Dendritic cell treated with granulocyte-macrophage colony-stimulating factor and Interleukin-4, amounts not matched to agents 40 ng/mL and 50 ng/mL, for 4 days (primary cell): ENCODE measurements around the gene HBS1L.

Experiments
- H3K27ac Mint-ChIP-seq: one replicate; pipeline ENCODE4 v1.8.0; 2022; ENCODE audit warnings: mild to moderate bottlenecking, mixed read lengths
- H3K27me3 Mint-ChIP-seq: one replicate; pipeline ENCODE4 v1.8.0; 2022; ENCODE audit warnings: mild to moderate bottlenecking, mixed read lengths
- H3K36me3 Mint-ChIP-seq: one replicate; pipeline ENCODE4 v1.8.0; 2022; ENCODE audit warnings: low read depth, mixed read lengths
- H3K4me1 Mint-ChIP-seq: one replicate; pipeline ENCODE4 v1.8.0; 2022; ENCODE audit warnings: low read depth, mixed read lengths
- H3K4me3 Mint-ChIP-seq: one replicate; pipeline ENCODE4 v1.8.0; 2022; ENCODE audit warnings: mild to moderate bottlenecking, moderate library complexity, mixed read lengths
- H3K9me3 Mint-ChIP-seq: one replicate; pipeline ENCODE4 v1.8.0; 2022; ENCODE audit warnings: mixed read lengths
- intact Hi-C: fragments of 100-400 bp; cut with micrococcal nuclease; formaldehyde crosslinking; loops from one replicate; pipeline ENCODE4 v1.15.0; 2022

Gene HBS1L

GRCh38 chr6:135054569-135055498 is at the start of gene HBS1L:
TSS of gene HBS1L (minus strand) at chr6:135054822. CDS start at chr6:135054691, 131 bp downstream.
- H3K36me3 Mint-ChIP-seq = peaks cover 11% of the 10 kb centered on the region
- H3K27ac Mint-ChIP-seq = peak within 1 kb of the TSS; percentile 92
- peaks cover 33% of the 10 kb centered on the region for H3K4me1 Mint-ChIP-seq

GRCh38 chr6:135104199-135104598 is 49.6 kb upstream of the HBS1L start:
- Mint-ChIP-seq H3K27me3 (peaks cover 3% of the 10 kb centered on the region), H3K4me3 (no peak overlapping the region), H3K9me3 (no peaks in the 10 kb centered on the region), H3K27ac (no peak overlapping the region), H3K36me3 (no peaks in the 10 kb centered on the region), H3K4me1 (no peaks in the 10 kb centered on the region)
- intact Hi-C loops = no loop called here

More at GRCh38 chr6:135054569-135055498, at the start of gene HBS1L:
- H3K4me3 Mint-ChIP-seq = peak within 1 kb of the TSS; percentile 79
- intact Hi-C loops = no loop called here
- H3K27me3 Mint-ChIP-seq = no peaks in the 10 kb centered on the region
- no peaks in the 10 kb centered on the region for H3K9me3 Mint-ChIP-seq

- Mint-ChIP-seq H3K27me3 (peaks cover 3% of the 10 kb centered on the region), H3K36me3 (no peaks in the 10 kb centered on the region), H3K4me3 (no peak overlapping the region)
These were observed 47.6 kb upstream of the HBS1L start for GRCh38 chr6:135102191-135102590.

GRCh38 chr6:135097172-135097571 is 42.5 kb upstream of the HBS1L start:
- H3K36me3 Mint-ChIP-seq = no peaks in the 10 kb centered on the region
- no peaks in the 10 kb centered on the region for H3K4me1 Mint-ChIP-seq
- no peak overlapping the region for H3K27ac Mint-ChIP-seq
- no peaks in the 10 kb centered on the region for H3K27me3 Mint-ChIP-seq
- intact Hi-C loops = no loop called here
- no peaks in the 10 kb centered on the region for H3K9me3 Mint-ChIP-seq
- no peak overlapping the region for H3K4me3 Mint-ChIP-seq

More at GRCh38 chr6:135102191-135102590, 47.6 kb upstream of the HBS1L start:
- H3K27ac Mint-ChIP-seq = no peak overlapping the region
- intact Hi-C loops = no loop called here
- H3K4me1 Mint-ChIP-seq = no peaks in the 10 kb centered on the region
- H3K9me3 Mint-ChIP-seq = no peaks in the 10 kb centered on the region

- H3K27me3 Mint-ChIP-seq = no peaks in the 10 kb centered on the region
- H3K27ac Mint-ChIP-seq = no peak overlapping the region
- no peak overlapping the region for H3K4me3 Mint-ChIP-seq
- H3K9me3 Mint-ChIP-seq = no peaks in the 10 kb centered on the region
- intact Hi-C loops = no loop called here
- no peaks in the 10 kb centered on the region for H3K36me3 Mint-ChIP-seq
- H3K4me1 Mint-ChIP-seq = no peaks in the 10 kb centered on the region
These were observed 41.9 kb upstream of the HBS1L start for GRCh38 chr6:135096403-135097130.

- Mint-ChIP-seq H3K9me3 (no peaks in the 10 kb centered on the region), H3K36me3 (no peaks in the 10 kb centered on the region), H3K27ac (no peak overlapping the region), H3K27me3 (no peaks in the 10 kb centered on the region), H3K4me1 (no peaks in the 10 kb centered on the region), H3K4me3 (no peak overlapping the region)
- intact Hi-C loops = no loop called here
These were observed 41.1 kb upstream of the HBS1L start for GRCh38 chr6:135095716-135096115.

- Mint-ChIP-seq H3K27ac (no peak overlapping the region), H3K4me1 (no peaks in the 10 kb centered on the region), H3K9me3 (no peaks in the 10 kb centered on the region), H3K36me3 (no peaks in the 10 kb centered on the region), H3K4me3 (no peak overlapping the region), H3K27me3 (no peaks in the 10 kb centered on the region)
- intact Hi-C loops = no loop called here
These were observed 39.8 kb upstream of the HBS1L start for GRCh38 chr6:135094403-135094821.

GRCh38 chr6:135093578-135093977 is 39.0 kb upstream of the HBS1L start:
- Mint-ChIP-seq H3K27me3 (no peaks in the 10 kb centered on the region), H3K36me3 (no peaks in the 10 kb centered on the region), H3K4me3 (no peak overlapping the region), H3K9me3 (no peaks in the 10 kb centered on the region), H3K27ac (no peak overlapping the region), H3K4me1 (peaks cover 6% of the 10 kb centered on the region)
- intact Hi-C loops = no loop called here

- Mint-ChIP-seq H3K36me3 (no peaks in the 10 kb centered on the region), H3K27ac (no peak overlapping the region), H3K9me3 (no peaks in the 10 kb centered on the region), H3K4me3 (no peak overlapping the region), H3K27me3 (no peaks in the 10 kb centered on the region), H3K4me1 (peaks cover 15% of the 10 kb centered on the region)
- intact Hi-C loops = no loop called here
These were observed 38.1 kb upstream of the HBS1L start for GRCh38 chr6:135092724-135093123.

GRCh38 chr6:135090819-135091218 is 36.2 kb upstream of the HBS1L start:
- no peak overlapping the region for H3K27ac Mint-ChIP-seq
- H3K27me3 Mint-ChIP-seq = no peaks in the 10 kb centered on the region
- intact Hi-C loops = no loop called here
- H3K4me1 Mint-ChIP-seq = peaks cover 22% of the 10 kb centered on the region
- no peak overlapping the region for H3K4me3 Mint-ChIP-seq
- no peaks in the 10 kb centered on the region for H3K9me3 Mint-ChIP-seq
- no peaks in the 10 kb centered on the region for H3K36me3 Mint-ChIP-seq

- H3K9me3 Mint-ChIP-seq = no peaks in the 10 kb centered on the region
- H3K27me3 Mint-ChIP-seq = no peaks in the 10 kb centered on the region
- H3K36me3 Mint-ChIP-seq = no peaks in the 10 kb centered on the region
- intact Hi-C loops = no loop called here
- H3K27ac Mint-ChIP-seq = no peak overlapping the region
- no peak overlapping the region for H3K4me3 Mint-ChIP-seq
- H3K4me1 Mint-ChIP-seq = peaks cover 22% of the 10 kb centered on the region
These were observed 35.3 kb upstream of the HBS1L start for GRCh38 chr6:135089901-135090300.

- Mint-ChIP-seq H3K4me3 (peak overlapping the region; percentile 48), H3K9me3 (no peaks in the 10 kb centered on the region), H3K27me3 (no peaks in the 10 kb centered on the region), H3K36me3 (no peaks in the 10 kb centered on the region), H3K27ac (no peak overlapping the region), H3K4me1 (peaks cover 22% of the 10 kb centered on the region)
- intact Hi-C loops = no loop called here
These were observed 34.5 kb upstream of the HBS1L start for GRCh38 chr6:135088818-135089809.

- Mint-ChIP-seq H3K27me3 (no peaks in the 10 kb centered on the region), H3K4me1 (peaks cover 22% of the 10 kb centered on the region), H3K9me3 (no peaks in the 10 kb centered on the region), H3K4me3 (peak overlapping the region; percentile 46), H3K36me3 (no peaks in the 10 kb centered on the region), H3K27ac (no peak overlapping the region)
- intact Hi-C loops = no loop called here
These were observed 33.7 kb upstream of the HBS1L start for GRCh38 chr6:135088281-135088680.
